Mesenteric fat pad (tissue), 1 donor: Measurements from ENCODE around the gene NMRAL1. TPM values are rescaled to one million over a fixed set of nuclear protein-coding genes. Genes with fewer than 3 reads are reported as not detected.

ENCODE experiments used
- DNase-seq: peaks from one replicate; pipeline ENCODE4 v3.0.0-alpha.2; 2020; ENCODE audit warnings: low spot score
- long read RNA-seq: library from polyadenylated mRNA; unstranded; transcript quantifications from one replicate; pipeline ENCODE4 v2.0.0, GENCODE V29; 2020
- total RNA-seq: library from RNA; stranded (reverse); fragmentation: NEBNext Ultra II Directional; extraction: Animal tissue kit (Norgen Biotek cat#: 25700); gene quantifications from one replicate; pipeline ENCODE4 v1.2.1, GENCODE V29; 2021
- donor health status: DM: yes; HTN: yes; CAD: no.

NMRAL1 gene
- total RNA-seq = 23.4 TPM
- long read RNA-seq, transcript NMRAL1-202 (6 exons, 1,233 nt) = minor isoform, 16 of 57 reads
- long read RNA-seq, transcript NMRAL1-201 (6 exons, 1,376 nt) = major isoform, 24 of 57 reads
- long read RNA-seq, partial matches to known transcripts = 7 of 57 reads
- long read RNA-seq, other reads (novel, unspliced or antisense) = 8 of 57 reads

GRCh38 chr16:4474192-4474961 lies at the start of gene NMRAL1:
Gene NMRAL1, minus strand, starts transcription at chr16:4474625. Its CDS starts 493 bp downstream, at chr16:4474132.
- peak; percentile 94 for DNase-seq

DNA sequence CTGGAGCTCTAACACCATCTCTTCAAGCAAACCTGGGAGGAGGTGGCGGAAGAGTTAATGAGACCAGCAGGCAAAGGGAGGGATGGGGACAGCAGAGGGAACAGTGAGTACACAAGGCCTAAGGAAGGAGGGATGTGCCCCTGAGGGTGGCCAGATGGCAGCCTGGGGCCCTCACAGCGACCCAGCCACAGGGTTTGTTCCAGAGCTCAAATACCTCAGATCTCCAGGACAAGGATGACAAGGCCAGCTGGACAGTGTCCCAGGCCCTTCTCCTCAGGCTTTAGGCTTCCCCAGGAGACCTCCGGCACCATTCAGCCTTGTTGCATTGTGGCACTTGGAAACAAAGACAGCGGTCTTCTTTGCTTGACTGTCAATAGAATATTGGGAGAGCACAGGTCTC lies 49.3 kb upstream of the NMRAL1 start:
- DNase-seq = no peak

- DNase-seq = no peak
These were observed 47.7 kb upstream of the NMRAL1 start for GRCh38 chr16:4522051-4522581.

- no peak for DNase-seq
These were observed 46.5 kb upstream of the NMRAL1 start for GRCh38 chr16:4520913-4521312.

- DNase-seq = no peak
These were observed 45.0 kb upstream of the NMRAL1 start for GRCh38 chr16:4519274-4520058.

GRCh38 chr16:4517812-4518680 lies 43.6 kb upstream of the NMRAL1 start:
- DNase-seq = no peak

GRCh38 chr16:4515611-4516233 lies 41.3 kb upstream of the NMRAL1 start:
- DNase-seq = no peak

- no peak for DNase-seq
These were observed 40.2 kb upstream of the NMRAL1 start for GRCh38 chr16:4514606-4515005.

- DNase-seq = no peak
These were observed 39.5 kb upstream of the NMRAL1 start for GRCh38 chr16:4513881-4514280.

DNA sequence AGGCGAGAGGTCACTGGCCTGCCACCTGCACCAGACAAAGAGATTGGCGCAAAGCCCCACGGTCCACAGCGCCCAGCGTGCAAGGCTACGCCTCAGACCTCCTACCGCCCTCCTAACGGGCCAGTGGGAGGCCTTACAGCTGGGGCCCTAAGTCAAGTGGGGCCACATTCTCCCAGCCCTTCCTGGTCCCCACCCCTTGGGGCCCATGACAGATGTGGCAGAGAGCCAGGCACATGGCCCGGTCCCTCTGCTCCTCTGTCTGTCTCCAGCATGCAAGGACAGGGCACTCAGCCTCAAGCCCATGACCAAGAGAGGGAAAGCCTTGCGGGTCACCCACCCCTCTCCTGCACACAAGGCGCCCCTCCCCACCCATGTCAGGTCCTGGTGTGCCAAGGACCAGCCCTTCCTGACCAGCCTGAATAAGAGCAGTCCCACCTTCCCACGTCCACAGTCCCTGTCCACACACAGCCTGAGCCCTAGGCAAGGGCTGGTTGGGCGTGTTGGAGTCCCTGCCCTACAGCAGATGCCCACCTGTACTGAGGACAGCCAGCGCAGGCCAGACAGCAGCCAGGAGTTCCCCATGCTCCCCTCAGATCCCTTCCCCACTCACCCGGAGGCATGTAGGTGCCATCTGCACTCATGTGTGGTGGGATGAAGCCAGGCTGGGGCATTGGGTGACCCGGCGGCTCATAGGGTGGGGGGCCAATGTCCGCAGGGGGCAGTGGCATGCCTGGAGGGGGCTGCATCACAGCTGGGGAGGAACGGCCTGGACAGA lies 38.8 kb upstream of the NMRAL1 start:
- DNase-seq = no peak

GRCh38 chr16:4512473-4512872 lies 38.0 kb upstream of the NMRAL1 start:
- no peak for DNase-seq

- DNase-seq = no peak
These were observed 37.1 kb upstream of the NMRAL1 start for GRCh38 chr16:4511441-4512082.

- no peak for DNase-seq
These were observed 36.5 kb upstream of the NMRAL1 start for GRCh38 chr16:4510747-4511426.

DNA sequence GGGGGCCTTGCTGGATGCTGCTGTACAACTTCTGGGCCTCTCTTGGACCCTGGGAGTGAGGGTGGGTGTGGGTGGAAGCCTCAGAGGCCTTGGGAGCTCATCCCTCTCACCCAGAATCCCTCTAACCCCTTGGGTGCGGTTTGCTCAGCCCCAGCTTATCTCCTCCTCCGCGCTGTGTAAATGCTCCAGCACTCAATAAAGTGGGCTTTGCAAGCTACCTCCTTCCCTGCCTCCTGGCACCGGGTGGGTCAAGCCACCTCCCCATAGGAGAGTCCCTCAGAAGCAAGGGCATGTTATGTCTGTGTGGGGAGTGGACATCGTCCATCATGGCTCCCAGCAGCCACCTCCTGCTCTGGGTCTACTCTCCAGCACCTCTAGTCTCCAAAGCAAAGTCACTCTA lies 35.7 kb upstream of the NMRAL1 start:
- DNase-seq = no peak

- no peak for DNase-seq
These were observed 35.0 kb upstream of the NMRAL1 start for GRCh38 chr16:4509420-4509819.

GRCh38 chr16:4508806-4509205 lies 34.4 kb upstream of the NMRAL1 start:
- no peak for DNase-seq

- no peak for DNase-seq
These were observed 33.3 kb upstream of the NMRAL1 start for GRCh38 chr16:4507588-4508345.

DNA sequence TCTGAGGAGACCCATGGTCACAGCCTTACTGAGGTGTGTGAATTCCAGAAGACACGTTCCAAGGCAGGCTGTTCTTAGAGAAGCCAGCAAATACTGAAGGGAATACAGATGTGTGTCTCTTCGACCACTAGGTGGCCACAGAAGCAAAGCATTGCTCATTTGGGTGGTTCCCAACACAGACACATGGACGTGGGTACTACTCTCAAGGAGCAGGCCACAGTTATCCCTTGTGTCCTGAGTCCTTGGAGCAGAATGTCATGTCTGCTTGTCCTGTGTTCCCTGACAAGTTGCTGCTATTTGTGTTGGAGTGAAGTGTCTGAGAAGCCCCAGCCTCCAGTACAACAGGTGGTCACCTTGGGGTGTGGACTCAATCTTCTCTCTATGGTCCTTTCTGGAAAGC lies 32.0 kb upstream of the NMRAL1 start:
- no peak for DNase-seq
